GM10266 (cell line): ENCODE data around the gene MTHFR.

Source experiments
- DNase-seq: peaks from one replicate; pipeline ENCODE4 v3.0.0; 2012; ENCODE audit errors: extremely low spot score
- CTCF ChIP-seq: IDR thresholded peaks from 2 replicates; pipeline ENCODE4 v1.5.1; 2012; ENCODE audit warnings: mild to moderate bottlenecking, low read depth; ENCODE audit not compliant: control insufficient read depth, insufficient read depth; ENCODE audit errors: missing control alignments

Gene MTHFR

GRCh38 chr1:11789126-11790067 lies 16.4 kb downstream of the MTHFR start:
- no peak for DNase-seq
- TF ChIP-seq CTCF, result no peak

- no peak for DNase-seq
- TF ChIP-seq CTCF, result no peak
Measured at GRCh38 chr1:11788549-11789053, 17.2 kb downstream of the MTHFR start.

DNA sequence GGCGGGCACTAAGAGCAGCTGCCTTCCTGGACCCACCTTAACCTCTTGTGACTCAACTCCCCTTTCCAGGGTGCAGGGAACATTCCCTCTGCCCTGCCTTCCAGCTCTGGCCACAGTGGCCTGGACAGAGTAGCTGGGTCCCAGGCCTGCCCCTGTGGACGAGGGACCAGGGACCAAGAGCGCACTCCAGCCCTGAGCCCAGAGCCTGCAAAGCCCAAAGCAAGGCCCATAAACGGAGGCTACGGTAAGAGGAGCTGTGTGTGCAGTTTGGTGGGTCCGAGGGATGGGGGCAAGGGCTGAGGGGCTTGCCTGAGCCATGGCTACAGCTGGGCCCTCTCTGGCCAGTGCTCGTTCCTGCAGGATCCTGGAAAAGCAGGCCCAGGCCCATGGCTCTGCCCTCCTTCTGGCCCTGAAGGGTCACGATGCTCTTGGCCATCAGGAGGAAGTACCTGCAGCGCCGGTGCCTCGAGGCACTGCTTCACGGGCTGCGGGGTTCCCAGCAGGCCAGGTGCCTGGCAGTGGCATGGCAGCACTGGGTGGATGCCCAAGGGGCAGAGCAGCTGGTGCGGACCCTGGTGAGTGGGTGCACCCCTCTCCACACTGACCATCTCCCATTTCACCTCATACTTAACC lies 17.8 kb downstream of the MTHFR start:
- no peak for DNase-seq
- no peak for TF ChIP-seq CTCF

- no peak for TF ChIP-seq CTCF
- no peak for DNase-seq
Measured at GRCh38 chr1:11787251-11787803, 18.4 kb downstream of the MTHFR start.

DNA sequence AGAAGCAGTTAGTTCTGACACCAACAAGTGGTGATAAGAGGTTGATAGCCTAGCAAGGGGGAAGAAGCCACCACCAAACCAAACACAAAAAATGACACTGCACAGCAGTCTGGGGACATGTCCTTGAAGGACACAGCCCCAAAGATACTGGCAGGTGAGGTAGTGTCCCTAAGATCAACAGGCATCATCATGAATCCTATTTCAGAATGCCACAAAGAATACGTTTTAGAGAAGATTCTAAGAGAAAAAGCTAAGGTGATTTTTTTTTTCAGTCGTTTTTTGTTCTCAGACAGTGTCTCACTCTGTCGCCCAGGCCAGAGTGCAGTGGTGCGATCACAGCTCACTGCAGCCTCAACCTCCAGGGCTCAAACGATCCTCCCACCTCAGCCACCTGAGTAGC lies 19.6 kb downstream of the MTHFR start:
- TF ChIP-seq CTCF, result no peak
- no peak for DNase-seq

DNA sequence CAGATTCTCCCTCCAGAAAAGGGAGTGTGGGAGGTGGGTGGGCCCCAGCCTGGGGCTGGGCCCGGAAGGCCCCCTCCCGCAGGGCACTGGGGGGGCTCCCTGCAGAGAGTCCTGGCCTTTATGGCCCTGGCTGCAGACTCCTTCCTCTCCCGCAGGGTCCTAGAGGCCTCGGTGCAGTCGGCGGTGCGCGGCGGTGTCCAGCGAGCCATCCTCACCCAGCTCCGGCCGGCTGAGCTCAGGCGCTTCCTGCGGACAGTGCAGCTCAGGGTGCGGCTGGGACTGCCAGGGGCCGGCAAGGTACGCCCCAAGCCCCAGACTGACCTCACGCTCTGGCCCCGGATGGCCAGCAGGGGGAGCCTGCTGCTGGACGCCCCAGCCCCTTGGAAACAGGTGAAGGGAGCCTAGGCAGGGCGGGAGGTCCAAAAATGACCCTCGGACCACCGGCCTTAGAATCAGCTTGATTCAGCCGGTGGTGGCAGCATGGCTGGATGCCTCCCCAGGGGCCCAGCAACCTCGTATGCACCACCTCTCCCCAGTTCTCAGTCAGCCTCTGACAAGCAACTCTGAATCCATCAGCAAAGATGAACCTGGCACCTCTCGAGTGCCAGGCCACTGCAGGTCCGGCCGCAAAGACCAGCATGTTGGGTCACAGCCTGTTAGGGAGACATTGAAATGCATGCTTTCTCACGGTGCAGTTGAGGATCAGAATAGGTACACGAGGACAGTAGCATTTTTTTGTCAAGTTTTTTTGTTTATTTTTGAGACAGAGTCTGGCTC lies 20.6 kb downstream of the MTHFR start:
- peak; percentile 82 for DNase-seq
- peak; percentile 87 for TF ChIP-seq CTCF
